ENCODE measurements around the gene ZIM2.

ZIM2 gene

GRCh38 chr19:56840451-56841192, at the start of gene ZIM2, which contains the start of gene PEG3:
ZIM2 (minus strand) TSS chr19:56840726; CDS start chr19:56824277, 16,449 bp downstream.
PEG3 (minus strand) TSS chr19:56840726; CDS start chr19:56824655, 16,071 bp downstream.
- no peak for DNase-seq (ENCODE audit: low spot score)
- POLR2A ChIA-PET (ENCODE audit: low non-redundant PET) = no interaction called here
- TF ChIP-seq CTCF (conservative IDR thresholded peaks at IDR 0.05; ENCODE audit: low read depth) = no peak
- H3K27ac ChIP-seq = no peak within 1 kb of the TSS
- CTCF ChIA-PET = no interaction called here

GRCh38 chr19:56885173-56885985, 44.9 kb upstream of the ZIM2 start:
- no peak overlapping the region for H3K27ac ChIP-seq
- TF ChIP-seq CTCF (conservative IDR thresholded peaks at IDR 0.05; ENCODE audit: low read depth) = no peak
- no peak for DNase-seq (ENCODE audit: low spot score)
- POLR2A ChIA-PET (ENCODE audit: low non-redundant PET) = no interaction called here
- CTCF ChIA-PET = no interaction called here

DNA sequence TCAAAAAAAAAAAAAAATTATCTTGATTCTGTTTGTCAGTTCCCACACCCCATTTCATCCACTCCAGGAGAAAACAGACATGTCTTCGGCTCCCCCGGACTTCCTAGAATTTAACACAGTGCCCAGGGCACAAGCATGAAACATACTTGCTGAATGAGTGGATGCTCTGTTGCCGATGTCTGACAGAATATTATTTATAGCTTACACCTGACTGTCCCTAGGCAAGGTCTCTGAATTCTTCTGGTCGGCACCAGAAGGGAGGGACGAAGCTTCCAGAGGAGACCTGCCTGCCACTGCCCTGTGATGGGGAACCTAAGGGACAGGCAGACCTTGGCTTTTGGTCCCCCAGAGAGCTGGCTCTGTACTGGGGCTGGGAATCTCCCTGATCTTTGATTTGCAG, 43.9 kb upstream of the ZIM2 start:
- CTCF ChIA-PET = no interaction called here
- no peak for DNase-seq (ENCODE audit: low spot score)
- TF ChIP-seq CTCF (conservative IDR thresholded peaks at IDR 0.05; ENCODE audit: low read depth) = no peak
- POLR2A ChIA-PET (ENCODE audit: low non-redundant PET) = no interaction called here
- H3K27ac ChIP-seq = no peak overlapping the region

DNA sequence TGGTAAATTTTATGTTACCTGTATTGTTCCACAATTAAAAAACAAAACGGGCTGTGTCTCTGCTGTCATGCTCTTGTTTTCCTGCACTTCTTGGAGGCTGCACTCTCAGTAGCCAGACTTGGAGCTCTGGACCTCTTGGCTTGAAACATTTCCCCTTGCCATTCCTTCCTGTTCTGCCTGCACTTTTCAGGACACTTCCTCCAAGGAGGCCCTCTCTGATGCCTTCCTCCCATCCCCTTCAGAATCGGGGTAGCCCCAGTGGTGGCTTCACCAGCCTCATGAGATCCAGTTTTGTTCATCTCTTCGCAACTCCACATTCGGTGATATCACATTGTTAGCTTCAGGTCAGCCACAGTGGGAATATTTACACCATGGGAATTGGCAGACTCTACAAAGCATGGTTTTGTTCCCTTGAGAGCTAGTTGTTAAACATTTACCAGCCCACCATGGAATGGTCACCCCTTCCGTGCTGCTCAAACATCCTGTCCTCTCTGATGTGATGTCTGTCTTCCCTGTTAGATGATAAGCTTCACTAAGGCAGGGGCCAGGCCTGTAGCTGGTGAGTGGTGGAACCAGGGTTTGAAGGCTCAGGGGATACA, 40.2 kb upstream of the ZIM2 start:
- no peak for DNase-seq (ENCODE audit: low spot score)
- no peak for TF ChIP-seq CTCF (conservative IDR thresholded peaks at IDR 0.05; ENCODE audit: low read depth)
- ChIA-PET POLR2A (ENCODE audit: low non-redundant PET) (no interaction called here), CTCF (no interaction called here)
- no peak overlapping the region for H3K27ac ChIP-seq

DNA sequence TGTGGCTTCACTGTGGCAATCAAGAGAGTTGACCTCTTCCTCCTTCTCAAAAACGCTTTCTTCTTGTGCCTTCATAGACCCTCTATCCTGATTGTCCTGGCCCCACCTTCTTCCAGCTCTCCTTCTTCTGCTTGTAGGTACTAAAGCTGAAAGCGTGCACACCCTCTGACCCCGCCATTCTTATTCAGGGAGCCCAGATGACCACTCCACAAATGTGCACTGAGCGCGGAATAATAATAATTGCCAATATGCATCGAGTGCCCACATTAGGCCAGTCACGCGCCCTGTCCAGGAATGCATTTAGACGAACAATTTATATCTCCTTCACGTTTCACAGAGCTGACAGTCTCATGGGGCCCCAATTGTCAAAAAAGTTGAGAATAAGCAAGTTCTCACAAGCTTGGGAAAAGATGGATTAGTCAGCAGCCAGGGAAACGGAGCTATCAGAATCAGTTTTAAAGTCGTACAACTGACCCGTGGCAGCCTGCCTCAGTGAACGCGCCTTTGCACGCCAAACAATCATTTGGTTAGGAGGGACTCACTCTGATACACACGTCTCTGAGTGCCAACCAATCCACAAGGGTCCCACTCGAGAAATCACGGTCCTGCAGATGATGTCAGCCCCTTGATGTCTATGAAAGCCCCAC, 36.7 kb upstream of the ZIM2 start:
- DNase-seq (ENCODE audit: low spot score) = no peak
- no peak overlapping the region for H3K27ac ChIP-seq
- no peak for TF ChIP-seq CTCF (conservative IDR thresholded peaks at IDR 0.05; ENCODE audit: low read depth)
- ChIA-PET POLR2A (ENCODE audit: low non-redundant PET) (no interaction called here), CTCF (interaction anchor here (0.7 kb wide), 1 partner anchor 508 kb away, joined by 3 read pairs; no protein-coding TSS in a partner anchor)

GRCh38 chr19:56875717-56876116, 35.2 kb upstream of the ZIM2 start:
- POLR2A ChIA-PET (ENCODE audit: low non-redundant PET) = no interaction called here
- TF ChIP-seq CTCF (conservative IDR thresholded peaks at IDR 0.05; ENCODE audit: low read depth) = no peak
- no peak overlapping the region for H3K27ac ChIP-seq
- CTCF ChIA-PET = no interaction called here
- DNase-seq (ENCODE audit: low spot score) = no peak

All from RWPE1 (cell line).